HUES6 (cell line): Measurements from ENCODE around the gene KRABD2.
"Not testable (repeated sequence)": the region's sequence is repeated elsewhere in the genome, so short reads cannot be mapped to it uniquely, and the experiment has no call there.

Experiments used
- H3K27ac ChIP-seq: 2 replicates; pipeline ENCODE4 v1.7.0; 2013; ENCODE audit warnings: low read depth, mild to moderate bottlenecking, low read length, inconsistent platforms
- H3K27me3 ChIP-seq: 2 replicates; pipeline ENCODE4 v1.6.1; 2013; ENCODE audit warnings: low read length; ENCODE audit not compliant: control insufficient read depth, insufficient read depth
- H3K36me3 ChIP-seq: 2 replicates; pipeline ENCODE4 v1.6.1; 2013; ENCODE audit warnings: low read length; ENCODE audit not compliant: control insufficient read depth, insufficient read depth
- H3K4me1 ChIP-seq: 2 replicates; pipeline ENCODE4 v1.6.1; 2013; ENCODE audit warnings: low read length; ENCODE audit not compliant: control insufficient read depth, insufficient read depth
- H3K4me3 ChIP-seq: 2 replicates; pipeline ENCODE4 v1.5.1; 2013; ENCODE audit warnings: low read depth, low read length
- H3K9ac ChIP-seq: one replicate; pipeline ENCODE4 v1.6.1; 2013; ENCODE audit warnings: mild to moderate bottlenecking, low read length
- H3K9me3 ChIP-seq: 2 replicates; pipeline ENCODE4 v1.6.1; 2013; ENCODE audit warnings: low read depth, low read length; ENCODE audit not compliant: control insufficient read depth, insufficient read depth

The KRABD2 gene

GRCh38 chr17:8409966-8410882 is 33.7 kb upstream of the KRABD2 start:
- H3K36me3 ChIP-seq = no peaks in the 10 kb centered on the region
- no peaks in the 10 kb centered on the region for H3K9me3 ChIP-seq
- no peak overlapping the region for H3K9ac ChIP-seq
- no peak overlapping the region for H3K4me3 ChIP-seq
- H3K27ac ChIP-seq = no peak overlapping the region
- peaks cover 13% of the 10 kb centered on the region for H3K4me1 ChIP-seq
- H3K27me3 ChIP-seq = no peaks in the 10 kb centered on the region

- Histone ChIP-seq H3K27ac (no peak overlapping the region), H3K36me3 (no peaks in the 10 kb centered on the region), H3K9me3 (no peaks in the 10 kb centered on the region), H3K4me1 (peaks cover 13% of the 10 kb centered on the region), H3K9ac (no peak overlapping the region), H3K4me3 (no peak overlapping the region), H3K27me3 (no peaks in the 10 kb centered on the region)
Observed at GRCh38 chr17:8408371-8408770, 31.9 kb upstream of the KRABD2 start.

- Histone ChIP-seq H3K36me3 (no peaks in the 10 kb centered on the region), H3K4me3 (no peak overlapping the region), H3K9me3 (no peaks in the 10 kb centered on the region), H3K4me1 (peaks cover 13% of the 10 kb centered on the region), H3K27ac (no peak overlapping the region), H3K27me3 (no peaks in the 10 kb centered on the region), H3K9ac (no peak overlapping the region)
Observed at GRCh38 chr17:8406174-8406573, 29.7 kb upstream of the KRABD2 start.

- peaks cover 10% of the 10 kb centered on the region for H3K4me1 ChIP-seq
- no peak overlapping the region for H3K9ac ChIP-seq
- no peak overlapping the region for H3K27ac ChIP-seq
- no peaks in the 10 kb centered on the region for H3K9me3 ChIP-seq
- H3K27me3 ChIP-seq = no peaks in the 10 kb centered on the region
- H3K4me3 ChIP-seq = no peak overlapping the region
- H3K36me3 ChIP-seq = no peaks in the 10 kb centered on the region
Observed at GRCh38 chr17:8405499-8406016, 29.1 kb upstream of the KRABD2 start.

GRCh38 chr17:8402921-8403536 is 26.5 kb upstream of the KRABD2 start:
- Histone ChIP-seq H3K9ac (no peak overlapping the region), H3K4me1 (peaks cover under 1% of the 10 kb centered on the region; the same call in 1 of the 2 replicates), H3K27me3 (peaks cover 3% of the 10 kb centered on the region; the same call in 1 of the 2 replicates), H3K27ac (no peak overlapping the region), H3K4me3 (no peak overlapping the region), H3K9me3 (no peaks in the 10 kb centered on the region), H3K36me3 (no peaks in the 10 kb centered on the region)

- Histone ChIP-seq H3K27me3 (peaks cover 19% of the 10 kb centered on the region; the same call in 1 of the 2 replicates), H3K27ac (no peak overlapping the region), H3K4me3 (no peak overlapping the region), H3K9me3 (no peaks in the 10 kb centered on the region), H3K4me1 (no peaks in the 10 kb centered on the region), H3K9ac (no peak overlapping the region), H3K36me3 (no peaks in the 10 kb centered on the region)
Observed at GRCh38 chr17:8401107-8401506, 24.6 kb upstream of the KRABD2 start.

- Histone ChIP-seq H3K4me3 (no peak overlapping the region), H3K36me3 (no peaks in the 10 kb centered on the region), H3K4me1 (no peaks in the 10 kb centered on the region), H3K27ac (no peak overlapping the region), H3K27me3 (peaks cover 26% of the 10 kb centered on the region; the same call in 1 of the 2 replicates), H3K9me3 (no peaks in the 10 kb centered on the region), H3K9ac (no peak overlapping the region)
Observed at GRCh38 chr17:8398980-8399379, 22.5 kb upstream of the KRABD2 start.

- Histone ChIP-seq H3K27me3 (peaks cover 26% of the 10 kb centered on the region; the same call in 1 of the 2 replicates), H3K36me3 (no peaks in the 10 kb centered on the region), H3K4me1 (peaks cover 7% of the 10 kb centered on the region; the same call in 1 of the 2 replicates), H3K9ac (no peak within 1 kb of the TSS), H3K27ac (no peak within 1 kb of the TSS), H3K9me3 (no peaks in the 10 kb centered on the region), H3K4me3 (no peak within 1 kb of the TSS)
Observed at GRCh38 chr17:8397636-8398035, 21.1 kb upstream of the KRABD2 start, which contains the start of gene RNF222. Gene RNF222, minus strand, starts transcription at chr17:8397827. Its CDS starts 4,366 bp downstream, at chr17:8393461.

GRCh38 chr17:8394497-8394896 is 18.0 kb upstream of the KRABD2 start:
- H3K27ac ChIP-seq, H3K9me3 ChIP-seq, H3K9ac ChIP-seq, H3K4me3 ChIP-seq, H3K36me3 ChIP-seq: not testable (repeated sequence)
- peaks cover 18% of the 10 kb centered on the region for H3K4me1 ChIP-seq
- peaks cover 26% of the 10 kb centered on the region; the same call in 1 of the 2 replicates for H3K27me3 ChIP-seq

- peaks cover 26% of the 10 kb centered on the region; the same call in 1 of the 2 replicates for H3K27me3 ChIP-seq
- H3K36me3 ChIP-seq = no peaks in the 10 kb centered on the region
- H3K4me3 ChIP-seq = no peak overlapping the region
- H3K27ac ChIP-seq = no peak overlapping the region
- H3K9me3 ChIP-seq = no peaks in the 10 kb centered on the region
- H3K9ac ChIP-seq = no peak overlapping the region
- H3K4me1 ChIP-seq = peaks cover 18% of the 10 kb centered on the region
Observed at GRCh38 chr17:8393470-8394231, 17.1 kb upstream of the KRABD2 start.
